Stimulated activated CD4-positive, alpha-beta T cell treated with anti-CD3 and anti-CD28 coated beads, Interleukin-4, amount 100 ng/mL, for 1 hour (primary cell): ENCODE data around the gene TRAPPC5.
A peak's percentile ranks its signal among the peaks of the same experiment; 100 is the strongest.
"Not testable (repeated sequence)": the region's sequence is repeated elsewhere in the genome, so short reads cannot be mapped to it uniquely, and the experiment has no call there.

Experiments
- DNase-seq: peaks from one replicate; pipeline ENCODE4 v3.0.0-alpha.2; 2020

The TRAPPC5 gene

GRCh38 chr19:7680606-7681339, at the start of gene TRAPPC5:
Gene TRAPPC5 (plus strand): TSS chr19:7680833. CDS start chr19:7682254, 1,421 bp downstream.
- peak; percentile 88 for DNase-seq

GRCh38 chr19:7631577-7631976, 49.1 kb upstream of the TRAPPC5 start:
- DNase-seq: no peak

- no peak for DNase-seq
These were observed 48.1 kb upstream of the TRAPPC5 start for GRCh38 chr19:7632340-7633203.

GRCh38 chr19:7633698-7634097, 46.9 kb upstream of the TRAPPC5 start, which contains the start of gene PCP2:
Gene PCP2 (minus strand): TSS chr19:7633719. CDS start chr19:7633457, 262 bp downstream.
- DNase-seq: no peak

- DNase-seq: no peak
These were observed 45.0 kb upstream of the TRAPPC5 start for GRCh38 chr19:7635670-7636069.

- no peak for DNase-seq
These were observed 44.3 kb upstream of the TRAPPC5 start for GRCh38 chr19:7636317-7636690.

GRCh38 chr19:7636691-7637373, 43.8 kb upstream of the TRAPPC5 start, which contains the start of gene STXBP2:
Gene STXBP2 (plus strand): TSS chr19:7637110. CDS start chr19:7637150, 40 bp downstream.
- peak; percentile 92 for DNase-seq

- DNase-seq: no peak
These were observed 43.0 kb upstream of the TRAPPC5 start for GRCh38 chr19:7637374-7638256.

GRCh38 chr19:7638802-7639465, 41.7 kb upstream of the TRAPPC5 start:
- DNase-seq: no peak

GRCh38 chr19:7639863-7640348, 40.7 kb upstream of the TRAPPC5 start:
- DNase-seq: no peak

- DNase-seq: no peak
These were observed 39.8 kb upstream of the TRAPPC5 start for GRCh38 chr19:7640803-7641202.

- no peak for DNase-seq
These were observed 39.0 kb upstream of the TRAPPC5 start for GRCh38 chr19:7641290-7642276.

GRCh38 chr19:7642295-7643030, 38.2 kb upstream of the TRAPPC5 start:
- no peak for DNase-seq

GRCh38 chr19:7643031-7643415, 37.6 kb upstream of the TRAPPC5 start:
- no peak for DNase-seq

GRCh38 chr19:7643629-7644549, 36.7 kb upstream of the TRAPPC5 start:
- not testable (repeated sequence) for DNase-seq

- no peak for DNase-seq
These were observed 36.1 kb upstream of the TRAPPC5 start for GRCh38 chr19:7644550-7644877.

GRCh38 chr19:7645163-7645562, 35.5 kb upstream of the TRAPPC5 start:
- DNase-seq: no peak

GRCh38 chr19:7645656-7646425, 34.8 kb upstream of the TRAPPC5 start:
- no peak for DNase-seq
